H9 (cell line): ENCODE measurements around the gene MOXD1. TPM values are rescaled to one million over a fixed set of nuclear protein-coding genes. Genes with fewer than 3 reads are reported as not detected.

Experiments
- DNase-seq: peaks from one replicate; pipeline ENCODE4 v3.0.0-alpha.2; 2017
- H2AFZ ChIP-seq: one replicate; pipeline ENCODE4 v1.6.1; 2013; ENCODE audit warnings: mild to moderate bottlenecking, low read length, control low read depth, moderate library complexity
- H2AK5ac ChIP-seq: 2 replicates; pipeline ENCODE4 v1.6.1; 2013; ENCODE audit warnings: low read length, control low read depth, mixed read lengths; ENCODE audit not compliant: insufficient read length
- H2BK120ac ChIP-seq: one replicate; pipeline ENCODE4 v1.6.1; 2013; ENCODE audit warnings: low read depth, mild to moderate bottlenecking, low read length, control low read depth, inconsistent platforms; ENCODE audit not compliant: poor library complexity, severe bottlenecking
- H2BK12ac ChIP-seq: 2 replicates; pipeline ENCODE4 v1.6.1; 2013; ENCODE audit warnings: low read length, control low read depth, mixed read lengths, low read depth; ENCODE audit not compliant: insufficient read length
- H2BK15ac ChIP-seq: 2 replicates; pipeline ENCODE4 v1.6.1; 2013; ENCODE audit warnings: low read depth, low read length, control low read depth
- H2BK20ac ChIP-seq: one replicate; pipeline ENCODE4 v1.6.1; 2013; ENCODE audit warnings: low read depth, mild to moderate bottlenecking, low read length, control low read depth, inconsistent platforms; ENCODE audit not compliant: poor library complexity, severe bottlenecking
- H2BK5ac ChIP-seq: 2 replicates; pipeline ENCODE4 v1.6.1; 2013; ENCODE audit warnings: low read length, control low read depth, mixed read lengths; ENCODE audit not compliant: insufficient read length
- H3K14ac ChIP-seq: 2 replicates; pipeline ENCODE4 v1.6.1; 2013; ENCODE audit warnings: low read length, control low read depth; ENCODE audit not compliant: insufficient read depth
- H3K18ac ChIP-seq: 2 replicates; pipeline ENCODE4 v1.6.1; 2013; ENCODE audit warnings: low read depth, mild to moderate bottlenecking, mixed read lengths, low read length, control low read depth; ENCODE audit not compliant: insufficient read length
- H3K23ac ChIP-seq: 2 replicates; pipeline ENCODE4 v1.6.1; 2013; ENCODE audit warnings: low read length, control low read depth, mixed read lengths, low read depth; ENCODE audit not compliant: insufficient read length
- H3K23me2 ChIP-seq: 2 replicates; pipeline ENCODE4 v1.6.1; 2013; ENCODE audit warnings: low read depth, mild to moderate bottlenecking, mixed read lengths, low read length, control low read depth; ENCODE audit not compliant: insufficient read length, poor library complexity, severe bottlenecking
- H3K27ac ChIP-seq: 2 replicates; pipeline ENCODE4 v1.5.1; 2013; ENCODE audit warnings: low read length, control low read depth, mixed read lengths, low read depth; ENCODE audit not compliant: insufficient read length
- H3K27me3 ChIP-seq: 2 replicates; pipeline ENCODE4 v1.6.1; 2013; ENCODE audit warnings: low read length, control low read depth, inconsistent platforms; ENCODE audit not compliant: insufficient read depth
- H3K4ac ChIP-seq: 2 replicates; pipeline ENCODE4 v1.6.1; 2013; ENCODE audit warnings: low read depth, mild to moderate bottlenecking, control low read depth, inconsistent platforms, low read length, moderate library complexity
- H3K4me1 ChIP-seq: 2 replicates; pipeline ENCODE4 v1.6.1; 2013; ENCODE audit warnings: low read length, control low read depth, inconsistent platforms; ENCODE audit not compliant: insufficient read depth
- H3K4me2 ChIP-seq: 2 replicates; pipeline ENCODE4 v1.6.1; 2013; ENCODE audit warnings: low read length, control low read depth, mixed read lengths; ENCODE audit not compliant: insufficient read length, insufficient read depth
- H3K56ac ChIP-seq: 2 replicates; pipeline ENCODE4 v1.6.1; 2013; ENCODE audit warnings: low read depth, mild to moderate bottlenecking, mixed read lengths, low read length, control low read depth; ENCODE audit not compliant: insufficient read length
- H3K79me1 ChIP-seq: 2 replicates; pipeline ENCODE4 v1.6.1; 2013; ENCODE audit warnings: low read depth, mild to moderate bottlenecking, moderate library complexity, low read length, control low read depth, inconsistent platforms; ENCODE audit not compliant: insufficient read depth, poor library complexity, severe bottlenecking
- H3K79me2 ChIP-seq: 2 replicates; pipeline ENCODE4 v1.6.1; 2013; ENCODE audit warnings: low read length, control low read depth, inconsistent platforms; ENCODE audit not compliant: insufficient read depth
- H3K9ac ChIP-seq: 2 replicates; pipeline ENCODE4 v1.6.1; 2013; ENCODE audit warnings: low read length, control low read depth, mixed read lengths; ENCODE audit not compliant: insufficient read length; ENCODE audit errors: extremely low read depth
- H3K9me3 ChIP-seq: one replicate; pipeline ENCODE4 v1.6.1; 2013; ENCODE audit warnings: low read depth, low read length, inconsistent platforms; ENCODE audit not compliant: control insufficient read depth
- H3T11ph ChIP-seq: one replicate; pipeline ENCODE4 v1.6.1; 2013; ENCODE audit warnings: mild to moderate bottlenecking, low read length, control low read depth, inconsistent platforms
- H4K20me1 ChIP-seq: one replicate; pipeline ENCODE4 v1.6.1; 2013; ENCODE audit not compliant: control insufficient read depth, insufficient read length, insufficient read depth
- H4K5ac ChIP-seq: 2 replicates; pipeline ENCODE4 v1.6.1; 2013; ENCODE audit warnings: low read depth, mild to moderate bottlenecking, mixed read lengths, low read length, control low read depth; ENCODE audit not compliant: insufficient read length
- H4K8ac ChIP-seq: replicated peaks from 2 replicates; pipeline ENCODE4 v1.6.1; 2013; ENCODE audit warnings: low read length, control low read depth, mixed read lengths, low read depth; ENCODE audit not compliant: insufficient read length
- H4K91ac ChIP-seq: 2 replicates; pipeline ENCODE4 v1.6.1; 2013; ENCODE audit warnings: low read depth, mild to moderate bottlenecking, moderate library complexity, mixed read lengths, low read length, control low read depth; ENCODE audit not compliant: insufficient read length
- H3K27ac Mint-ChIP-seq, 3 experiments: 2 replicates in 2 of 3; 3 replicates in 1 of 3; pipeline ENCODE4 v1.8.0; 2020 to 2021; ENCODE audit warnings: mixed read lengths in 3 of 3, mild to moderate bottlenecking in 1 of 3, moderate library complexity in 1 of 3
- H3K27me3 Mint-ChIP-seq: 2 replicates; pipeline ENCODE4 v1.8.0; 2021; ENCODE audit warnings: low read depth, mild to moderate bottlenecking, moderate library complexity, mixed read lengths
- H3K36me3 Mint-ChIP-seq, 3 experiments: 2 replicates in 2 of 3; 3 replicates in 1 of 3; pipeline ENCODE4 v1.8.0; 2020 to 2021; ENCODE audit warnings: low read depth in 3 of 3, mixed read lengths in 3 of 3; ENCODE audit not compliant: insufficient read depth in 1 of 3
- H3K4me1 Mint-ChIP-seq, 2 experiments: 2 replicates each; pipeline ENCODE4 v1.8.0; 2020; ENCODE audit warnings: mixed read lengths in 2 of 2
- H3K4me3 Mint-ChIP-seq, 2 experiments: 2 replicates in 1 of 2; 3 replicates in 1 of 2; pipeline ENCODE4 v1.8.0; 2020 to 2021; ENCODE audit warnings: mild to moderate bottlenecking in 2 of 2, mixed read lengths in 2 of 2, moderate library complexity in 1 of 2
- H3K9me3 Mint-ChIP-seq, 2 experiments: 2 replicates in 1 of 2; 3 replicates in 1 of 2; pipeline ENCODE4 v1.8.0; 2020; ENCODE audit warnings: mild to moderate bottlenecking in 2 of 2, mixed read lengths in 2 of 2, moderate library complexity in 1 of 2
- WGBS: extraction: QIAGEN DNeasy Blood & Tissue Kit; methylation state at CpG from one replicate; pipeline ENCODE4 v1.1.7; 2013; ENCODE audit warnings: missing lambda C conversion rate, low lambda C conversion rate, mixed read lengths; ENCODE audit not compliant: insufficient read length; ENCODE audit errors: extremely low coverage; 5-methylcytosine and 5-hydroxymethylcytosine counted together
- total RNA-seq: library from RNA; stranded (reverse); gene quantifications from 2 replicates; pipeline ENCODE4 v1.2.1, GENCODE V29; 2021
- TF ChIP-seq, protein P1 (sequence below): fragments of 200-600 bp; sonication (generic); conservative IDR thresholded peaks from 3 replicates; pipeline ENCODE4 v1.8.0; 2021; ENCODE audit warnings: antibody characterized with exemption, mild to moderate bottlenecking

Gene MOXD1
- total RNA-seq, 1 experiment from 2014 or later, result 2.3 TPM

DNA sequence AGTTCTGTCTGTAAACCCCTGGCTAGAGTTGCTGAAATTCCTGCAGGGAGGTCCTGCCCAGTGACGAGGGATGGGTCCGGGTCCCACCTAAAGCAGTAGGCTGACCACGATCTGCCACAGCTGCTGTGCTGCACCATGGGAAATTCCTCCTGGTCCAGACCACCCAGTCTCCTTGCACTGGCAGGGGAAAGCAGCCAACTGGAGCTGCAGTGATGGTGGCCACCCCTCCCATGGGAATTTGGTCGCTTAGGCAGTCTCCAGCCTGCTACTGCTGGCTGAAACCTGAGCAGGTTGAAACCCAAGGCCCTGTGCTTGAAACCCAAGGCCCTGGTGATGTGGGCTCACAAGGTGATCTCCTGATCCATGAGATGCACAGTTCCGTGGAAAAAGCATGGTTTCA lies 23.9 kb upstream of the MOXD1 start:
- Histone ChIP-seq H3K4ac (no peak overlapping the region), H2BK12ac (no peak overlapping the region), H4K5ac (no peak overlapping the region), H2BK20ac (no peak overlapping the region), H3K14ac (no peak overlapping the region), H4K8ac (no peak overlapping the region), H3K4me2 (no peak overlapping the region), H4K91ac (no peak overlapping the region), H3K56ac (no peak overlapping the region), H4K20me1 (no peaks in the 10 kb centered on the region), H3T11ph (no peak overlapping the region), H3K9me3 (no peaks in the 10 kb centered on the region), H3K23me2 (no peaks in the 10 kb centered on the region), H3K27ac (no peak overlapping the region), H2BK15ac (no peak overlapping the region), H2BK120ac (no peak overlapping the region), H3K9ac (no peak overlapping the region), H3K79me1 (no peaks in the 10 kb centered on the region), H3K27me3 (no peaks in the 10 kb centered on the region), H2AFZ (no peak overlapping the region), H3K79me2 (no peaks in the 10 kb centered on the region), H2AK5ac (no peak overlapping the region), H3K23ac (no peak overlapping the region), H3K18ac (no peak overlapping the region), H2BK5ac (no peak overlapping the region), H3K4me1 (no peaks in the 10 kb centered on the region)
- Mint-ChIP-seq H3K27me3 (no peaks in the 10 kb centered on the region; the same call in 1 of the 2 replicates), H3K36me3 (no peaks in the 10 kb centered on the region), H3K4me3 (no peak overlapping the region), H3K9me3 (peaks cover 3 to 10% of the 10 kb centered on the region in 2 experiments), H3K27ac (no peak overlapping the region), H3K4me1 (no peaks in the 10 kb centered on the region)
- WGBS, result no CpG with 5 or more reads among the region's 5 CpGs
- TF ChIP-seq, protein P1, sequence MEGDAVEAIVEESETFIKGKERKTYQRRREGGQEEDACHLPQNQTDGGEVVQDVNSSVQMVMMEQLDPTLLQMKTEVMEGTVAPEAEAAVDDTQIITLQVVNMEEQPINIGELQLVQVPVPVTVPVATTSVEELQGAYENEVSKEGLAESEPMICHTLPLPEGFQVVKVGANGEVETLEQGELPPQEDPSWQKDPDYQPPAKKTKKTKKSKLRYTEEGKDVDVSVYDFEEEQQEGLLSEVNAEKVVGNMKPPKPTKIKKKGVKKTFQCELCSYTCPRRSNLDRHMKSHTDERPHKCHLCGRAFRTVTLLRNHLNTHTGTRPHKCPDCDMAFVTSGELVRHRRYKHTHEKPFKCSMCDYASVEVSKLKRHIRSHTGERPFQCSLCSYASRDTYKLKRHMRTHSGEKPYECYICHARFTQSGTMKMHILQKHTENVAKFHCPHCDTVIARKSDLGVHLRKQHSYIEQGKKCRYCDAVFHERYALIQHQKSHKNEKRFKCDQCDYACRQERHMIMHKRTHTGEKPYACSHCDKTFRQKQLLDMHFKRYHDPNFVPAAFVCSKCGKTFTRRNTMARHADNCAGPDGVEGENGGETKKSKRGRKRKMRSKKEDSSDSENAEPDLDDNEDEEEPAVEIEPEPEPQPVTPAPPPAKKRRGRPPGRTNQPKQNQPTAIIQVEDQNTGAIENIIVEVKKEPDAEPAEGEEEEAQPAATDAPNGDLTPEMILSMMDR, result no peak
- DNase-seq, result no peak
